Measurements from ENCODE around the gene CBFA2T3.

CBFA2T3 gene

DNA sequence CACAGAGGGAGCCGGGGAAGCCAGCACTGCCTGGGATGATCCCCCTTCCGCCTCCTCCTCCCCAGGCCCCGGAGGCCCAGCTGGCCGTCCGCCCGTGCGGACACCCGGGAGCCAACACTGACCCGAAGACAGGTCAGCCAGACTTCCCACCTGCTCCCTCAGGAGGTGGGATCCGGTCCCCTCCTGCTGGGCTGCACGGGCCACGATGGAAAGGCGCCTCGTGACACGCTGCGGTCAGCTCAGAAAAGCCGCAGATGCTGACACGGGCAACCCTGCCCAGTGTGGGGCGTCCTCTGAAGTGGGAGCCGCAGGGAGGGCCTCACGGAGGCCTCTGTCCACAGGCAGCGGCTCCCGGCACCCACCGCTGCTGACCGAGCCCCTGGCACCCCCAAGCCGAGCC is 49.3 kb downstream of the CBFA2T3 start:
- peaks cover 99% of the 10 kb centered on the region for H4K20me1 ChIP-seq

DNA sequence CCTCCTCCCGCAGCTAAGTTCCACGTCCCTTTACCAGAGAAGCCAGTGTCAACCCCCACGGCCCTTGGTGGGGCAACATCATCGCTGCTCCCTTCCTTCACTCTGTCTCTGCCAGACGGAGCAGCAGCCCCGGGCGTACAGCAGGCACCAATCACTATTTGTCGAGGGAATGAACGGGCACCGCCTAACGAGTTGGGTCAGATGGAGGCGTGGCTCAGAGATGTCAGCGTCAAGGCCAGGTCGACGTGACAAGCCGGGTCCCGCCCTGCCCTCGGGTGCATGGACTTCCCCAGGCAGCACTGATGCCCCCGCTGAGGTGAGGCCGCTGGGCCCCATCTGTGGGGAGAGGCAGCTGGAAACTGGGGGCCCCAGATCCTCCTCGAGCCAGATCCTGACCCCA is 50.0 kb downstream of the CBFA2T3 start:
- H3K4me1 ChIP-seq, result peaks cover 77% of the 10 kb centered on the region
- TF ChIP-seq Cebpa-rat (IDR thresholded peaks at IDR 0.05), result no peak
- H3K9ac ChIP-seq, result peak overlapping the region; percentile 65; the same call in 1 of the 2 replicates
- peaks cover 25% of the 10 kb centered on the region; the same call in 1 of the 2 replicates for H3K36me3 ChIP-seq
- H3K4me3 ChIP-seq, result no peak overlapping the region
- H3K9me3 ChIP-seq, result no peaks in the 10 kb centered on the region
- peaks cover 99% of the 10 kb centered on the region for H4K20me1 ChIP-seq
- no peaks in the 10 kb centered on the region for H3K27me3 ChIP-seq
- H3K27ac ChIP-seq, result peak overlapping the region; percentile 87; the same call in 1 of the 2 replicates
- peak overlapping the region; percentile 97 for H3K4me2 ChIP-seq

More for the DNA sequence above, 49.3 kb downstream of the CBFA2T3 start:
- Histone ChIP-seq H3K27ac (0 out of 2 replicates have a peak overlapping the region, but pooled peaks have one; percentile 4), H3K27me3 (no peaks in the 10 kb centered on the region), H3K36me3 (peaks cover 25% of the 10 kb centered on the region; the same call in 1 of the 2 replicates), H3K9me3 (no peaks in the 10 kb centered on the region), H3K9ac (0 out of 2 replicates have a peak overlapping the region, but pooled peaks have one; percentile 19), H3K4me2 (peak overlapping the region; percentile 97), H3K4me3 (no peak overlapping the region), H3K4me1 (peaks cover 75% of the 10 kb centered on the region)
- no peak for TF ChIP-seq Cebpa-rat (IDR thresholded peaks at IDR 0.05)

DNA sequence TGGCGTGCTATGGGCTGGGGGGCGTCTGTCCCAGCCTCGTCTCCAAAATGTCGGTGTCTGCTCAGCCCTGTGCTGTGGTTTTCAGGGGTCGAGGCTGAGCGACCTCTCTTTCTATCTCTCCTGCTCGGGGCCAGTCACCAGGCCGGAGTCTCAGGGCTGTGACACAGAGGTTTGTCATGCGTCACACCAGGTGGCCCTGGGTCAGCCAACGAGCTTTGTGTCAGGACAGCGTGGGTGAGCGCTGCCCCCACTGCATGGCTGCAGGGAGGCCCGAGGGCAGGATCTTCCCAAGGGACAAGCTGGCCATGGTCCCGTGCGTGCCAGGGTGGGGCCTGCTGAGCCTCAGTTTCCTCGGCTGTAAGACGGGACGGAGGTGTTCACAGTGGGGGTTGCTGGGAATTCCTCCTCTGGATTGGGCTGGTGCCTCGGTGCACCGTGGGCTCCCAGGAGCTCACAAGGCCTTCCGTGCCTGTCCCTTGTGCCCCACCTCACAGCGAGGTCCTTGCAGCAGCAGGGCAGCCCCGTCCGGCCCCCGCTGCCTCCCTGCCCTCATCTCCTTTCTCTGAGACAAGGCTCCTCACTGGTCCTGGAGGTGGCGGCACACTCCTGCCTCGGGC is 50.5 kb downstream of the CBFA2T3 start:
- TF ChIP-seq Cebpa-rat (IDR thresholded peaks at IDR 0.05), result no peak
- Histone ChIP-seq H3K4me2 (peak overlapping the region; percentile 97), H3K9ac (peak overlapping the region; percentile 65; the same call in 1 of the 2 replicates)

DNA sequence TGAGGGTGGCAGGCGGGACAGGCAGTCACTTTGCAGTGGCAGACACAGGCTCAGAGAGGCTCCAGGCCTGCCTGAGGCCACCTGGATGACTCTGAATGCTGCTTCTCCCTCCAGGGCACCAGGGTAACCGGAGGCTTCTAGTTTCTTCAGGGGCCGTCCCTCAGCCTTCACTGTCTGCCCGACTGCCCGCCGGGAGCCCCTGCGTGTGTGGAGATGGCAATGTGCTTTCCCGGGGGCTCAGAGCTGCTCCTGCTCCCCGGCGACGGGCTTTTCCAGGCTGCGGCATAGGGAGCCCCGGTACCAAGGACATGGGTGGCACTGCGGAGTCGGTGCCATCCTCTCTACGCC is 51.5 kb downstream of the CBFA2T3 start:
- peaks cover 15% of the 10 kb centered on the region; the same call in 1 of the 2 replicates for H3K36me3 ChIP-seq
- H3K4me2 ChIP-seq, result peak overlapping the region; percentile 97
- peaks cover 99% of the 10 kb centered on the region for H4K20me1 ChIP-seq
- no peaks in the 10 kb centered on the region for H3K9me3 ChIP-seq
- no peak for TF ChIP-seq Cebpa-rat (IDR thresholded peaks at IDR 0.05)
- H3K4me1 ChIP-seq, result peaks cover 87% of the 10 kb centered on the region
- peak overlapping the region; percentile 65 for H3K9ac ChIP-seq
- H3K4me3 ChIP-seq, result peak overlapping the region; percentile 50
- peak overlapping the region; percentile 87 for H3K27ac ChIP-seq
- H3K27me3 ChIP-seq, result no peaks in the 10 kb centered on the region

More for the DNA sequence above, 50.5 kb downstream of the CBFA2T3 start:
- Histone ChIP-seq H3K27me3 (no peaks in the 10 kb centered on the region), H3K27ac (peak overlapping the region; percentile 87), H3K36me3 (peaks cover 21% of the 10 kb centered on the region; the same call in 1 of the 2 replicates), H3K4me1 (peaks cover 83% of the 10 kb centered on the region), H3K9me3 (no peaks in the 10 kb centered on the region), H4K20me1 (peaks cover 99% of the 10 kb centered on the region), H3K4me3 (peak overlapping the region; percentile 50)

DNA sequence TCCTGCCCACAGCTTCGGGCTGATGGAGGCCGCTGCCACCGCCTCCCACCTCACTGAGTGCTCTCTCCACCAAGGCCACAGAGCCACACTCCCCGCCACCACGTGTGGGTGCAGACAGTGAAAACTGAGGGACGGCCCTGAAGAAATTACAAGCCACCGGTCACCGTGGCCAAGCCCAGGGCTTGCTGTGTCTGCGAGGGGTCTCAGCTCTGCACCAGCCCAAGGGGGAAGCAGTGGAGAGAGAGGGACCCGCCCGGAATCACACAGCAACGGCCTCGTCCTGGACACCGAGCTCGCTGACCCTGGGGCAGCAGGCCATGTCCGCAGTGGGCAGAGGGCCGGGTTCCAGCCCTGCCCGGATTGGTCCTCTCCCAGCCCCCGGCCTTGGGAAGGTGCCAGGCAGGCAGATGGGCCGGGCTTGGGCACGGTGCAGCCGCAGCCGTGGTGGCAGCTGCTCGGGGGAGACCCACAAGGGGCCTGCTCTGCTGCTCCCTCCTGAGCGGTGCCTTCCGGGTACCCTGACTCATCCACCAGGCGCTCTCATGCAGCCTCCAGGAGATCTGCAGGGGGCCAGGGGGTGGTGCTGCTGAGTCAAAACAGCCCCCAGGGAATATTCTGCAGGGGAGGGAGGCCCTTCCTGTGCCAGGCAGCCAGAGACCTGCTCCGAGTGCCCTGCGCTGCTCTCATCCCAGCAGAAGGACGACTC is 52.0 kb downstream of the CBFA2T3 start:
- H3K4me3 ChIP-seq, result peak overlapping the region; percentile 50

DNA sequence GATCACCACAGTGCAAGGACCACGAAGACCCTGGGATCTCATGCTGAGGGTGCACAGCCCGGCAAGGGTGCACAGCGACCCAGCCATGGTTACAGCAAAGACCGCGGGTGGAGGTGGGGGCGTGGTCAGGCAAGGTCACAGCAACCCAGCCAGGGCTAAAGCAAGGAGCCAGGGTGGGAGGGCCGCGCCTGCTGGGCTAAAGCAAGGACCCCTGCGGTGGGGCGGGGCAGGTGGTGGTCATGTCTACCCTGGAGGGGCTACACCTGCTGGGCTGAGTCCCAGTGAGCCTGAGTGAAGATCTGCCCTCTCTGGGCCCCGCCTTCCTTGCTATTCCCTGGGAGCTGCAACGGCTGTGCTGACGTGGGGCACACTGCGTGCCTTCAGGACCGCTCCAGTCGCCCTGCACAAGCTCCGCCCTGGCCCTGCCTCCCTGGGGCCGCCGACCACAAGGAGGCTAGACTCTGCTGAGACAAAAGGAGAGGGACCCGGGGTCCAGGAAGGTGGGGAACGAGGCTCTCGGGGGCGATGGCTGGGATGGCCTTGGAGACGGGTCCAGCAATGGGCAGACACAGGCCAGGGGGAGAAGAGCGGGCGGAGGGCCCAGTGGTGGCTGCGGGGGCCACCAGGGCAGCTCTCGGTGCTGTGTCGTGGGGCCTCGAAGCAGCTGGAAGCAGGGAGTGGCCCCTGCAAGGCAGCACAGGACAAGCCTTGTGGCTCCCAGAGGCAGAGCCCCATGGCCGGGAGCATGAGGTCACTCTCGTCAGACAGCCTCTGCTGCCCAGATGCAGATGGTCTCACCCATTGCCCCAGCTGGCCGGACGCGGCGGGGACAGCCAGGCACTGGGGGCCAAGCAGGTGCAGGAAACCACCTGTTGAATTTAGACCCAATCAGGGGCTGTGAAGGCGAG is 52.8 kb downstream of the CBFA2T3 start:
- no peak for TF ChIP-seq Cebpa-rat (IDR thresholded peaks at IDR 0.05)
- H3K4me1 ChIP-seq, result peaks cover 99% of the 10 kb centered on the region
- no peaks in the 10 kb centered on the region for H3K27me3 ChIP-seq
- peaks cover 99% of the 10 kb centered on the region for H4K20me1 ChIP-seq
- H3K27ac ChIP-seq, result peak overlapping the region; percentile 87
- H3K4me2 ChIP-seq, result peak overlapping the region; percentile 97
- peaks cover 14% of the 10 kb centered on the region; the same call in 1 of the 2 replicates for H3K36me3 ChIP-seq
- H3K4me3 ChIP-seq, result peak overlapping the region; percentile 50
- no peaks in the 10 kb centered on the region for H3K9me3 ChIP-seq
- H3K9ac ChIP-seq, result peak overlapping the region; percentile 66; the same call in 1 of the 2 replicates

More for the DNA sequence above, 52.0 kb downstream of the CBFA2T3 start:
- H3K4me1 ChIP-seq, result peaks cover 92% of the 10 kb centered on the region
- peak overlapping the region; percentile 87 for H3K27ac ChIP-seq
- peaks cover 99% of the 10 kb centered on the region for H4K20me1 ChIP-seq
- no peaks in the 10 kb centered on the region for H3K9me3 ChIP-seq
- H3K9ac ChIP-seq, result peak overlapping the region; percentile 66; the same call in 1 of the 2 replicates
- H3K36me3 ChIP-seq, result peaks cover 15% of the 10 kb centered on the region; the same call in 1 of the 2 replicates
- TF ChIP-seq Cebpa-rat (IDR thresholded peaks at IDR 0.05), result no peak
- no peaks in the 10 kb centered on the region for H3K27me3 ChIP-seq
- peak overlapping the region; percentile 97 for H3K4me2 ChIP-seq

DNA sequence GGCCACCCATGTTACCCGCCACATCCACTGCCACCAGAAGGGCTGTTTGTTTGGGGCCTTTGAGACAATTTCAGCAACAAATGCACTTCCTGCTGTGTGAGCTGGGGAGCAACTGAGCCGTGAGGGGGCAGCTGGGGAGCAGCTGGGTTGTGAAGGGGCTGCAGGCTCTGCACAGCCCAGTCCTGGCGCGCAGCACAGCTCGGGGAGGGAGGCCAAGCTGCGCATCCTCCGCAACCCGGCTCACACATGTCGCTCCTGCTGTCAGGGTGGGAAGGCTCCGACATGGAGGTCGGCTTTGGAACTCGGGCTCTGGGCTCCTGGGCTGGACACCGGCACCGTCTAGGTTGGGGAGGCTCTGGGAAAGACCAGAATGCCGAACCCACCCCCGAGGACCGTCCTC is 53.6 kb downstream of the CBFA2T3 start:
- H3K27me3 ChIP-seq, result no peaks in the 10 kb centered on the region
- peak overlapping the region; percentile 64; the same call in 1 of the 2 replicates for H3K9ac ChIP-seq
- peak overlapping the region; percentile 97 for H3K4me2 ChIP-seq
- H3K4me3 ChIP-seq, result peak overlapping the region; percentile 50
- H3K4me1 ChIP-seq, result peaks cover 99% of the 10 kb centered on the region
- H3K36me3 ChIP-seq, result peaks cover 7% of the 10 kb centered on the region; the same call in 1 of the 2 replicates
- no peaks in the 10 kb centered on the region for H3K9me3 ChIP-seq
- H3K27ac ChIP-seq, result peak overlapping the region; percentile 87
- peaks cover 99% of the 10 kb centered on the region for H4K20me1 ChIP-seq
- no peak for TF ChIP-seq Cebpa-rat (IDR thresholded peaks at IDR 0.05)

- Histone ChIP-seq H3K4me3 (peak overlapping the region; percentile 50), H3K9ac (peak overlapping the region; percentile 64), H3K4me2 (peak overlapping the region; percentile 97), H4K20me1 (peaks cover 99% of the 10 kb centered on the region), H3K27me3 (no peaks in the 10 kb centered on the region), H3K4me1 (peaks cover 99% of the 10 kb centered on the region), H3K27ac (peak overlapping the region; percentile 87), H3K9me3 (no peaks in the 10 kb centered on the region), H3K36me3 (peaks cover 1% of the 10 kb centered on the region; the same call in 1 of the 2 replicates)
- no peak for TF ChIP-seq Cebpa-rat (IDR thresholded peaks at IDR 0.05)
Observed at GRCh38 chr16:88922826-88923410, 54.1 kb downstream of the CBFA2T3 start.
